ENCODE measurements around the gene BMP8B. TPM values are rescaled to one million over a fixed set of nuclear protein-coding genes. Genes with fewer than 3 reads are reported as not detected.

The BMP8B gene
- total and polyA plus RNA-seq, 8 donors: 1.4 to 6.4 (median 3.5) TPM

- H3K4me1 ChIP-seq: peaks cover 6 to 12% (median 10%) of the 10 kb centered on the region in 3 donors
- no peaks in the 10 kb centered on the region for H3K9me3 ChIP-seq
- DNase-seq: no peak
These were observed 59.6 kb downstream of the BMP8B start for GRCh38 chr1:39729030-39729429.

GRCh38 chr1:39727932-39728317 is 60.7 kb downstream of the BMP8B start:
- no peak for TF ChIP-seq CTCF (IDR thresholded peaks at IDR 0.05)
- FAIRE-seq (no peak), DNase-seq (no peak), ATAC-seq (no peak)
- WGBS, 2 donors: 74 to 80% methylated on average over 14 of the region's 14 CpGs
- H3K4me3 ChIP-seq: no peak overlapping the region
- no peaks in the 10 kb centered on the region for H3K36me3 ChIP-seq
- intact Hi-C loops (cut with DNase I): no loop called here
- no peaks in the 10 kb centered on the region for H3K27me3 ChIP-seq
- H3K9me3 ChIP-seq: no peaks in the 10 kb centered on the region
- H3K27ac ChIP-seq: no peak overlapping the region
- H3K4me1 ChIP-seq: peaks cover 0 to 7% (median 6%) of the 10 kb centered on the region in 3 donors

More at GRCh38 chr1:39729030-39729429, 59.6 kb downstream of the BMP8B start:
- Histone ChIP-seq H3K27me3 (no peaks in the 10 kb centered on the region), H3K36me3 (no peaks in the 10 kb centered on the region), H3K4me3 (no peak overlapping the region), H3K27ac (no peak overlapping the region)
- ATAC-seq: no peak
- TF ChIP-seq CTCF (IDR thresholded peaks at IDR 0.05): no peak
- no peak for FAIRE-seq
- intact Hi-C loops (cut with DNase I): no loop called here
- 60 to 74% methylated on average over 3 of the region's 3 CpGs for whole genome bisulfite sequencing, 2 donors

GRCh38 chr1:39727221-39727931 is 61.3 kb downstream of the BMP8B start:
- ATAC-seq: no peak
- DNase-seq: no peak
- FAIRE-seq: no peak
- intact Hi-C loops (cut with DNase I): no loop called here
- no peak for TF ChIP-seq CTCF (IDR thresholded peaks at IDR 0.05)
- Histone ChIP-seq H3K27ac (no peak overlapping the region), H3K4me3 (no peak overlapping the region), H3K9me3 (no peaks in the 10 kb centered on the region), H3K36me3 (no peaks in the 10 kb centered on the region), H3K4me1 (peaks cover 0 to 3% (median 2%) of the 10 kb centered on the region in 3 donors), H3K27me3 (no peaks in the 10 kb centered on the region)
- WGBS, 2 donors: 65 to 66% methylated on average over 10 of the region's 10 CpGs

GRCh38 chr1:39726600-39726999 is 62.1 kb downstream of the BMP8B start:
- intact Hi-C loops (cut with DNase I): no loop called here
- Histone ChIP-seq H3K4me3 (no peak overlapping the region), H3K27ac (no peak overlapping the region), H3K4me1 (no peaks in the 10 kb centered on the region), H3K27me3 (no peaks in the 10 kb centered on the region), H3K36me3 (no peaks in the 10 kb centered on the region), H3K9me3 (no peaks in the 10 kb centered on the region)
- 86 to 89% methylated on average over 3 of the region's 3 CpGs for WGBS, 2 donors
- DNase-seq (no peak), ATAC-seq (no peak), FAIRE-seq (no peak)
- no peak for TF ChIP-seq CTCF (IDR thresholded peaks at IDR 0.05)

- 22 to 26% methylated on average over 2 of the region's 2 CpGs for WGBS, 2 donors
- intact Hi-C loops (cut with DNase I): loop anchor here in 1 of 3 donors (5.0 kb wide), 1 partner anchor 115 kb away; no protein-coding TSS in a partner anchor
- DNase-seq: no peak
- Histone ChIP-seq H3K4me1 (peaks cover 0 to 4% (median 0%) of the 10 kb centered on the region in 3 donors), H3K27me3 (no peaks in the 10 kb centered on the region), H3K4me3 (no peak overlapping the region), H3K9me3 (no peaks in the 10 kb centered on the region), H3K27ac (no peak overlapping the region), H3K36me3 (no peaks in the 10 kb centered on the region)
- no peak for FAIRE-seq
- no peak for TF ChIP-seq CTCF (IDR thresholded peaks at IDR 0.05)
- no peak for ATAC-seq
These were observed 66.2 kb downstream of the BMP8B start for GRCh38 chr1:39722495-39722894.

Measured in pancreas (tissue), 10 donors.